GM12878 (cell line): Measurements from ENCODE around the gene NEURL3. TPM values are rescaled to one million over a fixed set of nuclear protein-coding genes. Genes with fewer than 3 reads are reported as not detected.

ENCODE experiments used
- ATAC-seq: fragments of 200-7000 bp; cut with Tn5 transposase; 3 replicates; pipeline ENCODE4 v1.9.1; 2020; ENCODE audit warnings: mild to moderate bottlenecking, moderate library complexity
- BruUV-seq: library from RNA; stranded (reverse); fragments of 400-500 nt; replicated peaks from 2 replicates; lab custom pipeline; 2021; lab: Mats Ljungman, UMichigan
- CTCF ChIA-PET: fragments of 300-600 bp; sonication (Branson Sonifier 250); formaldehyde crosslinking; extraction: SDS; loops from one replicate; lab custom pipeline; 2021; ENCODE audit warnings: inconsistent platforms; lab: Yijun Ruan, JAX
- POLR2A ChIA-PET: fragments of 350-600 bp; formaldehyde crosslinking; extraction: SDS; loops from one replicate; lab custom pipeline; 2021; ENCODE audit warnings: inconsistent platforms; lab: Charles Lee
- RAD21 ChIA-PET: fragments of 300-600 bp; sonication (Branson Sonifier 250); formaldehyde crosslinking; loops from one replicate; lab custom pipeline; 2023; ENCODE audit warnings: antibody characterized with exemption; ENCODE audit not compliant: unreplicated experiment; lab: Charles Lee
- SMC1A ChIA-PET: fragments of 300-600 bp; sonication (Branson Sonifier 250); formaldehyde crosslinking; loops from one replicate; lab custom pipeline; 2023; ENCODE audit not compliant: unreplicated experiment, uncharacterized antibody; lab: Charles Lee
- DNase-seq: peaks from one replicate; pipeline ENCODE4 v3.0.0-alpha.2; 2011; ENCODE audit warnings: low read depth, low spot score
- FAIRE-seq: peaks from 3 replicates; lab custom pipeline; 2011; peaks lifted over from hg19 to GRCh38; lab: Jason Lieb, UNC
- H2AFZ ChIP-seq: 2 replicates; pipeline ENCODE4 v1.6.0; 2011; ENCODE audit warnings: low read depth, low read length, control low read depth; ENCODE audit not compliant: control insufficient read depth
- H3K27ac ChIP-seq: 2 replicates; pipeline ENCODE4 v1.5.1; 2011; ENCODE audit warnings: control low read depth; ENCODE audit not compliant: control insufficient read depth, insufficient read depth
- H3K27me3 ChIP-seq, 2 experiments: replicated peaks in 1 of 2; 2 replicates each; pipeline versions ENCODE4 v1.6.0 to v1.6.1; 2011; ENCODE audit warnings: low read length in 1 of 2; ENCODE audit not compliant: control insufficient read depth in 2 of 2, insufficient read depth in 2 of 2
- H3K36me3 ChIP-seq, 2 experiments: 2 replicates each; pipeline ENCODE4 v1.5.1; 2011; ENCODE audit warnings: low read length in 1 of 2; ENCODE audit not compliant: control insufficient read depth in 2 of 2, insufficient read depth in 2 of 2
- H3K4me1 ChIP-seq: 2 replicates; pipeline ENCODE4 v1.6.1; 2011; ENCODE audit warnings: mild to moderate bottlenecking, low read length, moderate library complexity, mixed read lengths; ENCODE audit not compliant: control insufficient read depth, insufficient read depth
- H3K4me2 ChIP-seq: 2 replicates; pipeline ENCODE4 v1.6.0; 2011; ENCODE audit warnings: control low read depth; ENCODE audit not compliant: control insufficient read depth, insufficient read depth
- H3K4me3 ChIP-seq: fragments of 200-600 bp; sonication (generic); 2 replicates; pipeline ENCODE4 v1.5.1; 2016
- H3K79me2 ChIP-seq: 2 replicates; pipeline ENCODE4 v1.6.0; 2011; ENCODE audit warnings: low read length; ENCODE audit not compliant: control insufficient read depth, insufficient read depth
- H3K9ac ChIP-seq: 2 replicates; pipeline ENCODE4 v1.8.0; 2011; ENCODE audit warnings: low read length, control low read depth, mixed read lengths; ENCODE audit not compliant: control insufficient read depth, insufficient read depth
- H3K9me3 ChIP-seq: replicated peaks from 3 replicates; pipeline ENCODE4 v1.5.1; 2011; ENCODE audit warnings: mild to moderate bottlenecking, low read length; ENCODE audit not compliant: control insufficient read depth, insufficient read depth
- H4K20me1 ChIP-seq: 2 replicates; pipeline ENCODE4 v1.6.0; 2011; ENCODE audit not compliant: control insufficient read depth, insufficient read depth
- ATF7 ChIP-seq: fragments of 450-650 bp; IDR thresholded peaks from 2 replicates; pipeline ENCODE4 v1.6.1; 2016; ENCODE audit warnings: low read depth, mild to moderate bottlenecking
- HCFC1 ChIP-seq: fragments of 150-350 bp; IDR thresholded peaks from 2 replicates; pipeline ENCODE4 v1.6.1; 2014; ENCODE audit warnings: low read length
- JUND ChIP-seq: IDR thresholded peaks from 2 replicates; pipeline ENCODE4 v1.6.1; 2012; ENCODE audit warnings: low read depth, mild to moderate bottlenecking, low read length, improper control_type of control experiment, moderate library complexity
- NBN ChIP-seq: fragments of 450-650 bp; IDR thresholded peaks from 2 replicates; pipeline ENCODE4 v1.6.1; 2016
- POLR2A ChIP-seq: IDR thresholded peaks from 2 replicates; pipeline ENCODE4 v1.6.1; 2011; ENCODE audit warnings: low read depth, mild to moderate bottlenecking, low read length
- POLR2AphosphoS2 ChIP-seq: IDR thresholded peaks from 2 replicates; pipeline ENCODE4 v1.6.1; 2011; ENCODE audit warnings: low read depth, mild to moderate bottlenecking, low read length, improper control_type of control experiment, moderate library complexity
- POLR2AphosphoS5 ChIP-seq: IDR thresholded peaks from 2 replicates; pipeline ENCODE4 v1.6.1; 2011; ENCODE audit warnings: mild to moderate bottlenecking, low read length, inconsistent platforms
- RCOR1 ChIP-seq: conservative IDR thresholded peaks from 2 replicates; pipeline ENCODE4 v1.6.1; 2012; ENCODE audit warnings: low read depth, low read length, improper control_type of control experiment
- RUNX3 ChIP-seq: IDR thresholded peaks from 2 replicates; pipeline ENCODE4 v1.6.1; 2012; ENCODE audit warnings: low read length, inconsistent platforms
- TCF3 ChIP-seq: IDR thresholded peaks from 2 replicates; pipeline ENCODE4 v1.6.1; 2012; ENCODE audit warnings: low read depth, mild to moderate bottlenecking, low read length, borderline replicate concordance; ENCODE audit not compliant: insufficient read depth
- WGBS: methylation state at CpG from one replicate; pipeline ENCODE4 v1.1.6; 2016; ENCODE audit warnings: low lambda C conversion rate; ENCODE audit not compliant: insufficient replicate concordance, insufficient coverage; ENCODE audit errors: missing lambda C conversion rate; 5-methylcytosine and 5-hydroxymethylcytosine counted together
- in situ Hi-C: fragments of 300-500 bp; cut with MboI; formaldehyde crosslinking; loops from 9 replicates; pipeline ENCODE4 v1.14.3; 2018; ENCODE audit warnings: mixed read lengths
- intact Hi-C: fragments of 100-400 bp; cut with micrococcal nuclease; formaldehyde crosslinking; loops from one replicate; pipeline ENCODE4 v1.14.2; 2022; ENCODE audit not compliant: unreplicated experiment
- polyA plus RNA-seq, 11 experiments: library from polyadenylated mRNA; depleted of rRNA in 4 of 11; unstranded in 6 of 11; stranded (reverse) in 5 of 11; fragments of >200 nt; fragmentation: Nextera tagmentation in 4 of 11; fragmentation: Illumina TruSeq in 1 of 11; extraction: Ambion mirVana in 4 of 11; extraction: Trizol in 1 of 11; gene quantifications; 1 replicate in 1 of 11; 2 replicates in 10 of 11; pipeline versions ENCODE4 v1.2.1 to v1.2.3, GENCODE V29; 2011 to 2016; ENCODE audit warnings: inconsistent platforms in 2 of 11, missing spikeins in 2 of 11, low read depth in 1 of 11
- total RNA-seq, 4 experiments: library from RNA; depleted of rRNA in 3 of 4; stranded (reverse); fragments of >200 nt in 3 of 4; fragmentation: Illumina TruSeq in 1 of 4; extraction: Trizol in 1 of 4; gene quantifications; 2 replicates each; pipeline versions ENCODE4 v1.2.1 to v1.2.3, GENCODE V29; 2013 to 2021
- TF ChIP-seq, protein P1 (sequence below): fragments of 450-650 bp; IDR thresholded peaks from 2 replicates; pipeline ENCODE4 v1.6.1; 2017; ENCODE audit warnings: antibody characterized with exemption, mild to moderate bottlenecking, moderate library complexity
- TF ChIP-seq, protein P2 (sequence below): fragments of 450-650 bp; IDR thresholded peaks from 2 replicates; pipeline ENCODE4 v1.6.1; 2016; ENCODE audit warnings: mild to moderate bottlenecking

The NEURL3 gene
- total and polyA plus RNA-seq, 10 of the 15 experiments (the other 5 are each of a cell fraction or from before 2014, with no cell fraction given) = 0.03 to 6.3 (median 0.47) TPM

DNA sequence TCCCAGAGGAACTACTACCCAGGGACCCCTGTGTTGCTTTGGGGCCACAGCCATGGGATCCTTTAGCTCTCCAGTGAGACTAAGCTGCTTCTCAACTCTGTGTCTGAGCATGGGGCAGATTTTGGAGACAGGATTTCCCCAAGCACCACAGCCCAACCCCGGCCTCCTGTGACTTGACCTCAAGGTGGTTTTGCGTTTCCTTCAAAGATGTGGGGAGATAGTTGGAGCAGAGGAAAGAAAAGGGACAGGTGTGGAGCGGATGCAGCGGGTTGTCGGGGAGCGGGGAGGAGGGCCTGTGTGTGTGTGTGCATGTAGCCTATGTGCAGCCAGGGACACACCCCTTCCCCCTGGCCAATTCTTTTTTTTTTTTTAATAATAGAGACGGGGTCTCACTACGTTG, 41.6 kb upstream of the NEURL3 start:
- Histone ChIP-seq H3K4me2 (no peak overlapping the region), H3K9me3 (no peaks in the 10 kb centered on the region; the same call in 2 of the 3 replicates), H3K27ac (no peak overlapping the region), H3K79me2 (peaks cover 48% of the 10 kb centered on the region), H4K20me1 (peaks cover 16% of the 10 kb centered on the region), H3K9ac (no peak overlapping the region), H3K27me3 (no peaks in the 10 kb centered on the region), H3K4me1 (peaks cover 4% of the 10 kb centered on the region), H3K36me3 (peaks cover 33 to 38% of the 10 kb centered on the region in 2 experiments)
- intact Hi-C loops = no loop called here
- no TSS peak for BruUV-seq
- ChIA-PET RAD21 (no interaction called here), POLR2A (interaction anchor here (1.2 kb wide), 1 partner anchor 41 kb away, joined by 3 read pairs; no protein-coding TSS in a partner anchor), CTCF (interaction anchor here (0.6 kb wide), 1 partner anchor 219 kb away, joined by 3 read pairs; no protein-coding TSS in a partner anchor), SMC1A (interaction anchor here (1.0 to 2.4 kb wide), 3 partner anchors 8 to 20 kb away, joined by 3 to 7 read pairs (median 3); no protein-coding TSS in a partner anchor)
- peak; percentile 7; the same call in 1 of the 3 replicates for ATAC-seq
- WGBS = 55% methylated on average over 7 of the region's 8 CpGs
- in situ Hi-C loops = no loop called here
- no peak for DNase-seq
- peak; percentile 4; the same call in 1 of the 2 replicates for TF ChIP-seq POLR2AphosphoS2
- TF ChIP-seq, protein P1, sequence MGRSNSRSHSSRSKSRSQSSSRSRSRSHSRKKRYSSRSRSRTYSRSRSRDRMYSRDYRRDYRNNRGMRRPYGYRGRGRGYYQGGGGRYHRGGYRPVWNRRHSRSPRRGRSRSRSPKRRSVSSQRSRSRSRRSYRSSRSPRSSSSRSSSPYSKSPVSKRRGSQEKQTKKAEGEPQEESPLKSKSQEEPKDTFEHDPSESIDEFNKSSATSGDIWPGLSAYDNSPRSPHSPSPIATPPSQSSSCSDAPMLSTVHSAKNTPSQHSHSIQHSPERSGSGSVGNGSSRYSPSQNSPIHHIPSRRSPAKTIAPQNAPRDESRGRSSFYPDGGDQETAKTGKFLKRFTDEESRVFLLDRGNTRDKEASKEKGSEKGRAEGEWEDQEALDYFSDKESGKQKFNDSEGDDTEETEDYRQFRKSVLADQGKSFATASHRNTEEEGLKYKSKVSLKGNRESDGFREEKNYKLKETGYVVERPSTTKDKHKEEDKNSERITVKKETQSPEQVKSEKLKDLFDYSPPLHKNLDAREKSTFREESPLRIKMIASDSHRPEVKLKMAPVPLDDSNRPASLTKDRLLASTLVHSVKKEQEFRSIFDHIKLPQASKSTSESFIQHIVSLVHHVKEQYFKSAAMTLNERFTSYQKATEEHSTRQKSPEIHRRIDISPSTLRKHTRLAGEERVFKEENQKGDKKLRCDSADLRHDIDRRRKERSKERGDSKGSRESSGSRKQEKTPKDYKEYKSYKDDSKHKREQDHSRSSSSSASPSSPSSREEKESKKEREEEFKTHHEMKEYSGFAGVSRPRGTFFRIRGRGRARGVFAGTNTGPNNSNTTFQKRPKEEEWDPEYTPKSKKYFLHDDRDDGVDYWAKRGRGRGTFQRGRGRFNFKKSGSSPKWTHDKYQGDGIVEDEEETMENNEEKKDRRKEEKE = no peak
- TF ChIP-seq, all 136 proteins: peak for 1
- Histone ChIP-seq H3K4me3 (no peak overlapping the region), H2AFZ (no peak overlapping the region)
- no peak for FAIRE-seq

DNA sequence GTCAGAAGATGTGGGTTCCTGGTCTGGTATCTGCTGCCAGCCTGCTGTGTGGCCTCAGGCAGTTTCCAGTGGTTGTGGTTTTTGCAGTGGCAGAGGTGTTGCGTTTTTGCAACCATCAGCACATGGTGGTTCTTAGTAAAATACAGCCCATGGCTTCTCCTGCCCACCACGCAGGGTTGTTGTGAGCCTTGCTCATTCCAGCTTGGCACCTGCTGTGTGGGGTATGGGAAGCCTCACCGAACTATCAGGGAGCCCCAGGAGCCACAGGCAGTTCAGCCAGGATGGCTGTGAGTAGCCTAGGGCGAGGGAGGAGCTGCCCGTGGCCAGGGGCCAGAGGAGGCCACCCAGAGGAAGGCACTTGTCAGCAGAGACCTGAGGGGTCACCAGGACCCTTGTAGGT, 41.2 kb upstream of the NEURL3 start:
- no peak overlapping the region for H3K9ac ChIP-seq
- no TSS peak for BruUV-seq
- intact Hi-C loops = no loop called here
- TF ChIP-seq TCF3 (no peak), NBN (no peak), HCFC1 (no peak), POLR2AphosphoS5 (peak; percentile 58; the same call in 1 of the 2 replicates), RUNX3 (peak; percentile 25; the same call in 1 of the 2 replicates), POLR2A (peak; percentile 37; the same call in 1 of the 2 replicates), ATF7 (no peak), POLR2AphosphoS2 (0 out of 2 replicates have a peak, but pooled peaks have one; percentile 17), RCOR1 (no peak), JUND (no peak)
- TF ChIP-seq, protein P2, sequence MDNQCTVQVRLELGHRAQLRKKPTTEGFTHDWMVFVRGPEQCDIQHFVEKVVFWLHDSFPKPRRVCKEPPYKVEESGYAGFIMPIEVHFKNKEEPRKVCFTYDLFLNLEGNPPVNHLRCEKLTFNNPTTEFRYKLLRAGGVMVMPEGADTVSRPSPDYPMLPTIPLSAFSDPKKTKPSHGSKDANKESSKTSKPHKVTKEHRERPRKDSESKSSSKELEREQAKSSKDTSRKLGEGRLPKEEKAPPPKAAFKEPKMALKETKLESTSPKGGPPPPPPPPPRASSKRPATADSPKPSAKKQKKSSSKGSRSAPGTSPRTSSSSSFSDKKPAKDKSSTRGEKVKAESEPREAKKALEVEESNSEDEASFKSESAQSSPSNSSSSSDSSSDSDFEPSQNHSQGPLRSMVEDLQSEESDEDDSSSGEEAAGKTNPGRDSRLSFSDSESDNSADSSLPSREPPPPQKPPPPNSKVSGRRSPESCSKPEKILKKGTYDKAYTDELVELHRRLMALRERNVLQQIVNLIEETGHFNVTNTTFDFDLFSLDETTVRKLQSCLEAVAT = no peak
- FAIRE-seq = no peak
- in situ Hi-C loops = no loop called here
- no peak for ATAC-seq
- no peak overlapping the region for H2AFZ ChIP-seq
- peaks cover 16% of the 10 kb centered on the region for H4K20me1 ChIP-seq
- 53% methylated on average over 5 of the region's 5 CpGs for WGBS
- POLR2A ChIA-PET = interaction anchor here (0.6 kb wide), 1 partner anchor 127 kb away, joined by 3 read pairs; no protein-coding TSS in a partner anchor
- no peaks in the 10 kb centered on the region for H3K27me3 ChIP-seq
- peaks cover 34 to 38% of the 10 kb centered on the region in 2 experiments for H3K36me3 ChIP-seq
- peaks cover 4% of the 10 kb centered on the region for H3K4me1 ChIP-seq
- no peak for DNase-seq
- H3K4me3 ChIP-seq = no peak overlapping the region
- CTCF ChIA-PET = no interaction called here
- no peak overlapping the region for H3K27ac ChIP-seq
- H3K9me3 ChIP-seq = no peaks in the 10 kb centered on the region; the same call in 2 of the 3 replicates
- no peak overlapping the region for H3K4me2 ChIP-seq
- RAD21 ChIA-PET = no interaction called here
- SMC1A ChIA-PET = interaction anchor here (1.0 kb wide), 1 partner anchor 11 kb away, joined by 3 read pairs; no protein-coding TSS in a partner anchor
- H3K79me2 ChIP-seq = peaks cover 52% of the 10 kb centered on the region
